ENCODE measurements around the gene TMSB10.

GRCh38 chr2:84946204-84947009 lies 41.0 kb downstream of the TMSB10 start:
- TF ChIP-seq ATF3 (CRISPR knock-in tag; conservative IDR thresholded peaks at IDR 0.05) (no peak), CREB1 (CRISPR knock-in tag; IDR thresholded peaks at IDR 0.05) (no peak), FOXJ3 (CRISPR knock-in tag; IDR thresholded peaks at IDR 0.05; ENCODE audit: borderline replicate concordance) (no peak), ZNF396 (CRISPR knock-in tag; IDR thresholded peaks at IDR 0.05; ENCODE audit: borderline replicate concordance) (no peak), SP1 (CRISPR knock-in tag; conservative IDR thresholded peaks at IDR 0.05) (no peak), CTCF (IDR thresholded peaks at IDR 0.05) (no peak), CREM (CRISPR knock-in tag; IDR thresholded peaks at IDR 0.05) (no peak), MLX (CRISPR knock-in tag; IDR thresholded peaks at IDR 0.05) (no peak), E2F4 (CRISPR knock-in tag; IDR thresholded peaks at IDR 0.05; ENCODE audit: borderline replicate concordance, low read depth) (no peak), IRF2 (CRISPR knock-in tag; IDR thresholded peaks at IDR 0.05; ENCODE audit: borderline replicate concordance, low read depth) (no peak)
